Activated T-helper 2 cell treated with anti-CD3 and anti-CD28 coated beads, Interferon-gamma antibody, Interleukin-2, Interleukin-4, amounts not matched to agents 10 μg/mL and 5 μg/mL and 100 μg/mL, durations not matched to agents 14 hours and 24 hours and 36 hours (primary cell): ENCODE results near the gene FAIM2. TPM values are rescaled to one million over a fixed set of nuclear protein-coding genes. Genes with fewer than 3 reads are reported as not detected.
"Not testable (repeated sequence)": the region's sequence is repeated elsewhere in the genome, so short reads cannot be mapped to it uniquely, and the experiment has no call there.

Experiments
- DNase-seq: peaks from one replicate; pipeline ENCODE4 v3.0.0; 2021; ENCODE audit warnings: low spot score
- H3K27ac Mint-ChIP-seq: one replicate; pipeline ENCODE4 v1.8.0; 2021; ENCODE audit warnings: mixed read lengths
- H3K27me3 Mint-ChIP-seq: one replicate; pipeline ENCODE4 v1.8.0; 2021; ENCODE audit warnings: low read depth, mixed read lengths
- H3K36me3 Mint-ChIP-seq: one replicate; pipeline ENCODE4 v1.8.0; 2021; ENCODE audit warnings: low read depth, mixed read lengths
- H3K4me1 Mint-ChIP-seq: one replicate; pipeline ENCODE4 v1.8.0; 2021; ENCODE audit warnings: low read depth, mixed read lengths
- H3K4me3 Mint-ChIP-seq: one replicate; pipeline ENCODE4 v1.8.0; 2021; ENCODE audit warnings: low read depth, mild to moderate bottlenecking, moderate library complexity, mixed read lengths
- H3K9me3 Mint-ChIP-seq: one replicate; pipeline ENCODE4 v1.8.0; 2021; ENCODE audit warnings: mixed read lengths
- intact Hi-C: fragments of 100-400 bp; cut with micrococcal nuclease; formaldehyde crosslinking; loops from one replicate; pipeline ENCODE4 v1.15.1; 2023
- total RNA-seq: library from RNA; stranded (reverse); gene quantifications from 2 replicates; pipeline ENCODE4 v1.2.3, GENCODE V29; 2022

The FAIM2 gene
- total RNA-seq, 1 donor from 2014 or later, result 0.23 TPM

- no peak overlapping the region for H3K27ac Mint-ChIP-seq
- H3K9me3 Mint-ChIP-seq, result no peaks in the 10 kb centered on the region
- H3K36me3 Mint-ChIP-seq, result no peaks in the 10 kb centered on the region
- H3K4me3 Mint-ChIP-seq, result no peak overlapping the region
- no peaks in the 10 kb centered on the region for H3K27me3 Mint-ChIP-seq
- DNase-seq, result peak; percentile 59
- H3K4me1 Mint-ChIP-seq, result no peaks in the 10 kb centered on the region
- intact Hi-C loops, result loop anchor here (1.0 to 10.0 kb wide), 4 partner anchors 58 to 189 kb away; no protein-coding TSS in a partner anchor
Measured at GRCh38 chr12:49866859-49867569, 36.7 kb downstream of the FAIM2 start.

- no peaks in the 10 kb centered on the region for H3K27me3 Mint-ChIP-seq
- no peaks in the 10 kb centered on the region for H3K4me1 Mint-ChIP-seq
- H3K4me3 Mint-ChIP-seq, result no peak overlapping the region
- no peaks in the 10 kb centered on the region for H3K9me3 Mint-ChIP-seq
- H3K36me3 Mint-ChIP-seq, result no peaks in the 10 kb centered on the region
- intact Hi-C loops, result loop anchor here (5.0 to 10.0 kb wide), 2 partner anchors 59 to 82 kb away; no protein-coding TSS in a partner anchor
- no peak for DNase-seq
- H3K27ac Mint-ChIP-seq, result no peak overlapping the region
Measured at GRCh38 chr12:49865782-49866135, 37.9 kb downstream of the FAIM2 start.

DNA sequence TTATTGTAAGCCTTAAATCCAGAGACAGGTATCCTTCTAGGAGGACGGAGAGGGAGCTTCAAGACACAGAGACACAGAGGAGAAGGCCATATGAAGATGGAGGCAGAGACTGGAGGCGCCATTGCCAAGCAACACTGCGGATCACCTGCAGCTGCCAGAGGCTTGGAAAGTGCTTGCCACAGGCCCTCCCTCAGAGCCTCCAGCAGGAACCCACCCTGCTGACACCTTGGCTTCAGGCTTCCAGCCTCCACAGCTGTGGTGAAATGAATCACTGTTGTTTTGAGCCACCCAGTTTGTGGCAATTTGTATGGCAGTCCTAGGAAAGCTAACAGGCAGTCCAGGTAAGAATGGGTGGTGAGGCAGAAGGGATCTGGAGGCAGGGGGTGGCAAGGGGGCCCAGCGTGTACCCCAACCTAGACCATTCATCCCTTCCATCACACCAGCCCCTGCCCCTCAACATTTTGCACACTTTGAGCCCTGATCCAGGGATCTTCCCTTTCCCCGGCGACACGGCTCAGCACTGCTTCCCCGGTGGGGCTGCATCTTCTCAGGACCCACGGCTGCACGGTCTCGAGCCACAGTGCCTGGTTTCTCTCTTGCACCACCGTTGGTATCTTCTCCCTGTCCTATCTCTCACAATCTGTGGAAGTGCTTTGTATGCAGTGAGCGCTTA is 38.5 kb downstream of the FAIM2 start:
- no peak for DNase-seq
- Mint-ChIP-seq H3K4me1 (no peaks in the 10 kb centered on the region), H3K4me3 (no peak overlapping the region), H3K27ac (no peak overlapping the region), H3K9me3 (no peaks in the 10 kb centered on the region), H3K36me3 (no peaks in the 10 kb centered on the region), H3K27me3 (no peaks in the 10 kb centered on the region)
- intact Hi-C loops, result loop anchor here (5.0 to 10.0 kb wide), 2 partner anchors 60 to 82 kb away; no protein-coding TSS in a partner anchor

DNA sequence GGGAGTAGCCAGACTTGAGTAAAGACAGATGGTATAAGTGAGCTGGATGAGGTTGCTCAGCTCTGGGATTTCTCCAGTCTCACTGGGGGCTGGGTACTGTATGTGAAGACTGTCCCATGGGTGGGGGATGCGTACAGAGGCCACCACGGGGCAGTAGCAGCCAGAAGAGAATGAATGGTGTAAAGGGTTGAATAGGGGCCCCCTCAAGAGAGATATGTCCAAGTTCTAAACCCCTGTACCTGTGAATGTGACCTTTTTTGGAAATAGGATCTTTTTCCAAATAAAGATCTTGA is 39.0 kb downstream of the FAIM2 start:
- intact Hi-C loops, result loop anchor here (5.0 to 10.0 kb wide), 2 partner anchors 60 to 83 kb away; no protein-coding TSS in a partner anchor
- H3K27me3 Mint-ChIP-seq, result no peaks in the 10 kb centered on the region
- H3K36me3 Mint-ChIP-seq, result no peaks in the 10 kb centered on the region
- H3K4me3 Mint-ChIP-seq, result no peak overlapping the region
- H3K27ac Mint-ChIP-seq, result no peak overlapping the region
- no peak for DNase-seq
- H3K9me3 Mint-ChIP-seq, result no peaks in the 10 kb centered on the region
- H3K4me1 Mint-ChIP-seq, result no peaks in the 10 kb centered on the region

GRCh38 chr12:49863946-49864797 is 39.5 kb downstream of the FAIM2 start:
- Mint-ChIP-seq H3K27me3 (no peaks in the 10 kb centered on the region), H3K36me3 (no peaks in the 10 kb centered on the region), H3K9me3 (no peaks in the 10 kb centered on the region), H3K4me1 (no peaks in the 10 kb centered on the region), H3K4me3 (no peak overlapping the region), H3K27ac (no peak overlapping the region)
- no peak for DNase-seq
- intact Hi-C loops, result loop anchor here (10.0 kb wide), 1 partner anchor 61 kb away; no protein-coding TSS in a partner anchor

GRCh38 chr12:49860921-49861320 is 42.8 kb downstream of the FAIM2 start:
- H3K9me3 Mint-ChIP-seq, H3K4me1 Mint-ChIP-seq, H3K4me3 Mint-ChIP-seq, H3K27ac Mint-ChIP-seq, DNase-seq, H3K36me3 Mint-ChIP-seq, H3K27me3 Mint-ChIP-seq: not testable (repeated sequence)
- intact Hi-C loops, result loop anchor here (10.0 kb wide), 1 partner anchor 64 kb away; no protein-coding TSS in a partner anchor

GRCh38 chr12:49855890-49856289 is 47.8 kb downstream of the FAIM2 start:
- H3K9me3 Mint-ChIP-seq, DNase-seq, H3K4me1 Mint-ChIP-seq, H3K4me3 Mint-ChIP-seq, intact Hi-C loops, H3K27ac Mint-ChIP-seq, H3K36me3 Mint-ChIP-seq: not testable (repeated sequence)
- peaks cover 25% of the 10 kb centered on the region for H3K27me3 Mint-ChIP-seq

DNA sequence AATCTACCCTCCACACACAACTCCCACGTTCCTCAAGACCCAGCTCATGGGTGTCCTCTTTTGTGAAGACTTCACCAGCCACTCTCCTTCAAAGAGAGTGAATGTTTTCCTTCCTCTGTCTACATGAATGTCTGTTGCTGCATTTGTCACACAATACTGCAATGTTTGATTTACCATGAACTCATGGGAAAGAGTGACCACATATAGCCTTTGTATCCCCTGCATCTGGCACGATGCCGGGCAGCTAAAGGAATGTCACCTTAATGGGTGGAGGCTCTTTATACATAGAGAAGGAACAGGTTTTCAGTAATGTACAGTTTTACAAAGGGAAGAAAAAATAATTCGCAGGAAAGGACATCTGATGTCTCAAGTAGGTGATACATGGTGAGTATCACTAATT is 48.7 kb downstream of the FAIM2 start:
- Mint-ChIP-seq H3K36me3 (no peaks in the 10 kb centered on the region), H3K27me3 (peaks cover 28% of the 10 kb centered on the region), H3K4me3 (no peak overlapping the region), H3K4me1 (peaks cover 5% of the 10 kb centered on the region), H3K27ac (no peak overlapping the region), H3K9me3 (no peaks in the 10 kb centered on the region)
- intact Hi-C loops, result no loop called here
- no peak for DNase-seq

DNA sequence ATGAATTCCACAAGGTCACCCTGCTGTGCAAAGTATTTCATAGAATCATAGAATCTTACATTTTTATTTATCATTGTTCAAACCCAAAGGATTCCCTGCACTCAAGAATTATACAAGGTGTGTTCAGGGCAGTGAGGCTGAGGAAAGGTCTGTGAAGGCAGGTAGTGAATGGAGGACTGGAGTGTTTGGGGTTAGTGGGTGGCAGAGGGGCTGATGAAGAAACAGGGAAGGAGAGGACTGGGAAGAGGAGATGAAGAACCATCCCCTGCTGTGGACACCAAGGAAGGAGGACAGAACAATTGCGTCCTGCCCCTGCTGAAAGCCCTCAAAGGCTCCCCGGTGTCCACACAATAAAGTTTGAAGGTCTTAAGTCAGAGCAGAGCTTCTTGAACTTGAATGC is 50.0 kb downstream of the FAIM2 start:
- intact Hi-C loops, result no loop called here
- no peak for DNase-seq
- Mint-ChIP-seq H3K27ac (no peak overlapping the region), H3K4me1 (peaks cover 5% of the 10 kb centered on the region), H3K36me3 (no peaks in the 10 kb centered on the region), H3K9me3 (no peaks in the 10 kb centered on the region), H3K4me3 (no peak overlapping the region), H3K27me3 (peaks cover 37% of the 10 kb centered on the region)

GRCh38 chr12:49847161-49847560 is 56.5 kb downstream of the FAIM2 start:
- Mint-ChIP-seq H3K27me3 (peaks cover 27% of the 10 kb centered on the region), H3K27ac (no peak overlapping the region), H3K4me3 (no peak overlapping the region), H3K36me3 (no peaks in the 10 kb centered on the region), H3K9me3 (no peaks in the 10 kb centered on the region), H3K4me1 (peaks cover 25% of the 10 kb centered on the region)
- no peak for DNase-seq
- intact Hi-C loops, result no loop called here

- Mint-ChIP-seq H3K9me3 (no peaks in the 10 kb centered on the region), H3K36me3 (peaks cover 3% of the 10 kb centered on the region), H3K4me1 (peaks cover 32% of the 10 kb centered on the region), H3K27ac (no peak overlapping the region), H3K27me3 (peaks cover 17% of the 10 kb centered on the region), H3K4me3 (no peak overlapping the region)
- intact Hi-C loops, result no loop called here
- no peak for DNase-seq
Measured at GRCh38 chr12:49846032-49846431, 57.7 kb downstream of the FAIM2 start.

- Mint-ChIP-seq H3K36me3 (peaks cover 3% of the 10 kb centered on the region), H3K9me3 (no peaks in the 10 kb centered on the region), H3K4me3 (peak overlapping the region; percentile 7), H3K4me1 (peaks cover 29% of the 10 kb centered on the region), H3K27me3 (peaks cover 6% of the 10 kb centered on the region), H3K27ac (peak overlapping the region; percentile 29)
- intact Hi-C loops, result loop anchor here (1.0 to 5.0 kb wide), 2 partner anchors 16 to 82 kb away; partner anchors contain the start of gene NCKAP5L
- no peak for DNase-seq
Measured at GRCh38 chr12:49843876-49844437, 59.7 kb downstream of the FAIM2 start.
